Skeletal muscle satellite cell (primary cell): ENCODE measurements around the gene KIF27.
"Not testable (repeated sequence)": the region's sequence is repeated elsewhere in the genome, so short reads cannot be mapped to it uniquely, and the experiment has no call there.

Experiments used
- H3K27me3 ChIP-seq: 2 replicates; pipeline ENCODE4 v1.7.0; 2013; ENCODE audit warnings: low read length; ENCODE audit not compliant: control insufficient read depth, insufficient read depth
- H3K36me3 ChIP-seq: 2 replicates; pipeline ENCODE4 v1.7.0; 2013; ENCODE audit warnings: mild to moderate bottlenecking, control low read depth, low read length; ENCODE audit not compliant: insufficient read depth
- H3K4me1 ChIP-seq: 2 replicates; pipeline ENCODE4 v1.7.0; 2013; ENCODE audit warnings: low read length; ENCODE audit not compliant: control insufficient read depth, insufficient read depth
- H3K4me2 ChIP-seq: 2 replicates; pipeline ENCODE4 v1.7.0; 2013; ENCODE audit warnings: mild to moderate bottlenecking, low read length
- H3K4me3 ChIP-seq: 2 replicates; pipeline ENCODE4 v1.7.0; 2013; ENCODE audit warnings: low read length
- H3K9ac ChIP-seq: 2 replicates; pipeline ENCODE4 v1.7.0; 2013; ENCODE audit warnings: mild to moderate bottlenecking, low read depth, low read length, moderate library complexity
- H3K9me3 ChIP-seq: replicated peaks from 2 replicates; pipeline ENCODE4 v1.7.0; 2013; ENCODE audit warnings: mild to moderate bottlenecking, control low read depth, low read length

Gene KIF27

DNA sequence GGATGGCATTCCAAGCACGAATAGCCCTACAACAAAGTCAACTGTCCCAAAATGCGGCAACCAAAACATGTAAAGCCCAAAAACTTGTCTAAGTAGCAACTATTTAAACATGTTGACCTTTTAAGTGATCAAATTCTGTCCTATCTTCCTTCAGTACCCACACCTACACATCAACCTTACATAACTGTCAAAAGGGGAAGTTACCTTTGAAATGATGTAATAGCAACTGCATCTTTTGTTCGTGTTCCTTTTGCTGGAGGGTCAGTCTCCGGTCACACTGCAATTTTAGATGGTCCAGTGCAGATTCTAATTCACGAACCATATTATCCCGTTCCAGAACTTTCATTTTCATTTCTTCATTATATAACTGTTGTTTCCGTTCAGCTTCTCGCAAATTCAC, 71.3 kb downstream of the KIF27 start:
- H3K4me3 ChIP-seq, H3K27me3 ChIP-seq, H3K9ac ChIP-seq, H3K36me3 ChIP-seq, H3K9me3 ChIP-seq, H3K4me1 ChIP-seq, H3K4me2 ChIP-seq: not testable (repeated sequence)

DNA sequence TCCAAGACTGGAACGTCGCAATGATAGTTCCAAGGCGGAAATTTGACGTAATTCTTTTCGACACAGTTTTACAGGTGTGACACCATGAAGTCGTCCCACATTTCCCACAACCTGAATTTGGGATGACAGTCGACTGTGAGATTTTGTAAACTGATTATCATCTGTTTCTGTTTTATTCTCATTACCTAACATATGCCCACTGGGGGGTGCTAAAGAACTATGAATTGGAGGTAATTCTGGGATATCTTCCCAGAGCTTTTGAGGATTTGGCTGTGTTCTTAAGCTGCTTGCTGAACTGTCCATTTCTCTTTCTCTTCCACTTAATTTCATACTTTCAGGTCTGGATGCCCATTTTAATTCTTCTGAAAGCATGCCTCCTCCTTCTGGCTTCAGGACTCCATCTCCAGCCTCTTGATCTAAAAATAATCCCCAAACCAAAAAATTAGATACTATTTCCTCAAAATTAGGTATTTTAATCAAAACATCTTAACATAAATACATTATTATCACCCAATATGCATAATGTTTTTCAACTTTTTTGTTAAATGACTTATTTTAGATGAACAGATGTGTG, 84.1 kb downstream of the KIF27 start:
- not testable (repeated sequence) for H3K36me3 ChIP-seq, H3K4me2 ChIP-seq, H3K9ac ChIP-seq, H3K27me3 ChIP-seq, H3K4me1 ChIP-seq, H3K4me3 ChIP-seq, H3K9me3 ChIP-seq

DNA sequence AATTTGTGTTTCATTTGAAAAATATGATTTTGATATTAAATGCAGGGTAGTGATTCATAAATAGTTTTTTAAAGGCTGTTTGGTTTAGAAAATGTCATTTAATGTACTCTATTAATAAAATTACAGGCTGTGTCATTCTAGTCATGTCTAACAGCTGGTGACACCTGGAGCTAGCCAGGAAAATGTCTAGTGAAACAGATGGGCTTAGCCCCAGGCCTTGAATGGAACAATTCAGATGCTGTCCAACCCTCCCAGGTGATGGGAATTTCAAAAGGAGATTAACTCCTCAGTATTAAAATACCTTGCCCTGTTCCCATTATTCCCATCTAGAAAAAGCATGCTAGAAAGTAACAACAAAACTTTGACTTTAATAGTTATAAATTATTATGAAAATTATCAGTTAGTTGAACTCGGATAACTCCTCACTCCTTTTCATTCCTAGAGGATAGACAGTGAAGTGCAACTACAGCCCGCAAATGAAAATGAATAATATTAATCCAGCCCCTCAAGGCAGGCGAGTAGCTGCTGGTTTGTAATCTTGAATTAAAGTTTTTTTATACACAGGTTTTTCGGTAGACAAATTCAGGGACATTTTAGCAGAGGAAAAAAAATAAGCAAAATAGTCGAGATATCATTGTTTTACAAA, 90.7 kb downstream of the KIF27 start:
- H3K9me3 ChIP-seq, H3K36me3 ChIP-seq, H3K4me1 ChIP-seq, H3K9ac ChIP-seq, H3K27me3 ChIP-seq, H3K4me2 ChIP-seq, H3K4me3 ChIP-seq: not testable (repeated sequence)

DNA sequence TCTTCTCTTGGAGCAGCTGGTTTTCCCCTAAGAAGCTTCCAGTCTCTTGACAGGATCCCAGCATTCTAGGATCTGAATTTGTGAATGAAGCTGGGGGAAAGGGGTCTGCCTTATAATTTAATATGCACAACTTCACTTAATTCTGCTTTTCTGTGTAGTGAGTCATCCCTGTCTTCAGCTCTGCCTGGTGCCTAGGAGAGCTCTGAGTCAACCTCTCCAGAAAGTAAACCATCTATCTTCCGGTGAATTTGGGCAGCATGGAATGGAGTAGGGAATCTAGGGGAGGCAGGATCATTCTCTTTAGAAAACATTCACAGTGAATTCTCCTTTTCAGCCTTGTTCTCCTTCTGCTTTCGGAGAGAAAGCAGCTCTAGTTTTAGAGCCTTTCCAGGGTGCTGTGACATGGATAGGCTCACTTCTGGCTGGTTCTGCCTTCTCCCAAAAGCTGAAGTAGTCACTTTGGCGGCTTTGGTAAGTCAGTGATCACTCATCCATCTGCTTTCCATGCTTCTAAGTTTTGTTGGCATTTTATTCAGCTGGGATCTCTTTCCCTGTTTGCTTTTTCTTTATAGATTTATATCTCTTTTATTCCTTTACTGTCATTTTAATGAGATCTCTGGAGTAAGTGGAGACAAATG, 96.1 kb downstream of the KIF27 start:
- not testable (repeated sequence) for H3K4me2 ChIP-seq, H3K9ac ChIP-seq, H3K9me3 ChIP-seq, H3K27me3 ChIP-seq, H3K4me1 ChIP-seq, H3K36me3 ChIP-seq, H3K4me3 ChIP-seq

DNA sequence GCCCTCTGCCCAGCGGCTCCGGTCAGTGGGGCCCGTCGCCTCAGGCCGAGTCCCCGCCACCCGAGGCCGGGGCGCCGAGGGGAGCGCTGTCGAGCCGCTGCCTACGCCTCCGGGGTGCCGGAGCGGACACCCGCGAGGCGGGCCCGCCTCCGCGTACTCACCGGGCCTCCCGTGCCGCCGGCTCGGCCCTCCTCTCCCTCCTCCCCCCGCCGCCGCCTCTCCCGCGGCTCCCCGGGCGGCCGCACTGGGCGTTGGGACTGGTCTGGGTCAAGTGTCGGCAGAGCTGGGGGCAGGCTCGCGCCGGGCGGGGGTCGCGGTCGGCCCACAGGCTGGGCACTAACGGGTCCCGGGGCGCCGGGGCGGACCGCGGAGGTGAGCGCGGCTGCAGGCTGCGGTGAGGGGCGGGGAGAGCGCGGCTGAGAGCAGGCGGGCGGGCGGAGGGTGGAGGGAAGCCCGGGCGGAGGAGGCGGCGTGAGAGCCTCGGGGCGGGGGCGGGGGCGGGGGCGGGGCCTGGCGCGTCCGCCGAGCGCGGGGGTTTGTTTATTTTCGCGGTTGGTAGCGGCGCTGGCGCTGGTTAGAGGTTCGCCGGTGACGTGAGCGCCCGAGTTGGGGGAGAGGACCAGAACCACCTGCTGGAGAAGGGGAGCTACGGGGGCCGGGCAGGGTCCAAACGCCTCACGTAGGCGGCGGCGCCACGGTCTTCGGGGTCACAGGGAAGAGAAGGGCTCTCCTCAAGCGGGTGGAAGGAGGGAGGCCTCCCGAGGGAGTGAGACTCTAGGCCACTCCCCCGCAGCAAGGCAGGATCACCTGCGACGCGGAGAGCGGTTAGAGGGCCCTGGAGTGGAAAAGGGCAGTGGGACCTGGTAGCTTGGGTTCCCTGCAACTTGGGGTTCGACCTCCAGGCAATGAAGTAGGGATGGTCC, 103.6 kb downstream of the KIF27 start, which contains the start of gene GKAP1:
Gene GKAP1, minus strand, starts transcription at position 414 of the 923 bp plus-strand sequence. CDS start 11,252 bp downstream, outside the sequence.
- H3K9me3 ChIP-seq, H3K4me1 ChIP-seq: not testable (repeated sequence)

DNA sequence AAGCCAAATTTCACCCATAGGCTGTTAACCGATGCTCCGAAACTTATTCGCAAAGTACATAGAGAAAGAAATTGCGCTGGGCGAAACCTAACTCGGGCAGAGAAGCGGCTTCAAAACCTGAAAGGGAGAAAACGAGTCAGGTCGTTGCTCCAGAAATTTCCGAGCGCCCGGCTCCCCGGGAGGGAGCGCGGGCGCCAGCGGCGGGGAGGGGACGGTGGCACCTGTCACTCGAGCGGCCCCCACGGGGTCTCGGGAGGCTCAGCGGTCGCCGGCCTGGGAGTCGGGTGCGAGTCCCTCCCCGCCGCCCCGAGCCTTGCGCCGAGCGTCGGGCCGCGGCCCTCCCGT, 104.2 kb downstream of the KIF27 start:
- Histone ChIP-seq H3K4me3 (peak overlapping the region; percentile 76), H3K9ac (peak overlapping the region; percentile 64), H3K4me2 (peak overlapping the region; percentile 86)
- H3K36me3 ChIP-seq, H3K9me3 ChIP-seq, H3K27me3 ChIP-seq, H3K4me1 ChIP-seq: not testable (repeated sequence)

More for the DNA sequence above, 103.6 kb downstream of the KIF27 start, which contains the start of gene GKAP1:
- Histone ChIP-seq H3K4me2 (peak within 1 kb of the TSS; percentile 86), H3K9ac (peak within 1 kb of the TSS; percentile 64), H3K4me3 (peak within 1 kb of the TSS; percentile 76)
- not testable (repeated sequence) for H3K27me3 ChIP-seq, H3K36me3 ChIP-seq

DNA sequence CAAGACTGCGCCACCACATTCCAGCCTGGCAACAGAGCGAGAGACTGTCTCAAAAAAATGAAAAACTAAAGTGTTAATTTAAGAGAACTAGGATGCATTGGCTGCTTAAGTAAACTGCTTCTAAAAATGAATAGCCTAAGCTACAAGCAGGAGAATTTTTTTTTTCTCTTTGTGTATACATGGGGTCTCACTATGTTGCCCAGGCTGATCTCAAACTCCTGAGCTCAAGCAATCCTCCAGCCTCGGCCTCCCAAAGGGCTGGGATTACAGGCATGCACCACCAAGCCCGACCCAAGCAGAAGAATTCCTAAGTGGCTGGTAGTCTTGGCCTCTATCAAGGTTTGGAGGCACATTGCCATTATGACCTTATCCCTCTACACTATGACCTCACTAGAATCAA, 106.1 kb downstream of the KIF27 start:
- not testable (repeated sequence) for H3K4me3 ChIP-seq, H3K27me3 ChIP-seq, H3K9me3 ChIP-seq, H3K4me2 ChIP-seq, H3K4me1 ChIP-seq, H3K9ac ChIP-seq, H3K36me3 ChIP-seq

DNA sequence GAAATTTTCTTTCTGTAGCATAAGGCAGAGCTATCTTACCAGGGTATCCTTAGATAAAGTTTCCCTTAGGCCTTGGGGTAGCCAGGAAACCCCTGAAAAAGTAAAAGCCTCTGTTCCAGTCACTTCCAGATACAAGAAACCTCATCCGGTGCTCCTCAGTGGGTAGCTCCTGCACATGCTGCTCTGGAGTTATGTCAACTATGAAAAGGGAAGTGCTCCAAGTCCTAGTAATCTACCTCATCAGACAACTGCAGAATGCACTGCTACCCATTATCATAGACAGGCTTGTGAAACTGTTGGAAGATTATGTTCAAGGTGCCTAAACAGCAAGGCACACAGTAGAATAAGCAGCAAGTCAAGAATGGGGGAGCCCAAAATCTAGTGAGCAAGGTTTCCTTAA, 112.0 kb downstream of the KIF27 start:
- not testable (repeated sequence) for H3K36me3 ChIP-seq, H3K4me3 ChIP-seq, H3K9me3 ChIP-seq, H3K4me1 ChIP-seq, H3K27me3 ChIP-seq, H3K4me2 ChIP-seq, H3K9ac ChIP-seq

DNA sequence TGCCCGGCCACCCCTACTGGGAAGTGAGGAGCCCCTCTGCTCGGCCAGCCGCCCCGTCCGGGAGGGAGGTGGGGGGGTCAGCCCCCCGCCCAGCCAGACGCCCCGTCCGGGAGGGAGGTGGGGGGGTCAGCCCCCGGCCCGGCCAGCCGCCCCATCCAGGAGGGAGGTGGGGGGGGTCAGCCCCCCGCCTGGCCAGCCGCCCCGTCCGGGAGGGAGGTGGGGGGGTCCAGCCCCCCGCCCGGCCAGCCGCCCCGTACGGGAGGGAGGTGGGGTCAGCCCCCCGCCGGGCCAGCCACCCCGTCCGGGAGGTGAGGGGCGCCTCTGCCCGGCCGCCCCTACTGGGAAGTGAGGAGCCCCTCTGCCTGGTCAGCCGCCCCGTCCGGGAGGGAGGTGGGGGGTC, 116.8 kb downstream of the KIF27 start:
- H3K4me1 ChIP-seq, H3K9ac ChIP-seq, H3K9me3 ChIP-seq, H3K27me3 ChIP-seq, H3K36me3 ChIP-seq, H3K4me3 ChIP-seq, H3K4me2 ChIP-seq: not testable (repeated sequence)

DNA sequence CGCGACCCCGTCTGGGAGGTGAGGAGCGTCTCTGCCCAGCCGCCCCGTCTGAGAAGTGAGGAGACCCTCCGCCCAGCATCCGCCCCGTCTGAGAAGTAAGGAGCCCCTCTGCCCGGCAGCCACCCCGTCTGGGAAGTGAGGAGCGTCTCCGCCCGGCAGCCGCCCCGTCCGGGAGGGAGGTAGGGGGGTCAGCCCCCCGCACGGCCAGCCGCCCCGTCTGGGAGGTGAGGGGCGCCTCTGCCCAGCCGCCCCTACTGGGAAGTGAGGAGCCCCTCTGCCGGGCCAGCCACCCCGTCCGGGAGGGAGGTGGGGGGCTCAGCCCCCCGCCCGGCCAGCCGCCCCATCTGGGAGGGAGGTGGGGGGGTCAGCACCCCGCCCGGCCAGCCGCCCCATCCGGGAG, 117.3 kb downstream of the KIF27 start:
- H3K4me3 ChIP-seq, H3K4me1 ChIP-seq, H3K36me3 ChIP-seq, H3K9ac ChIP-seq, H3K4me2 ChIP-seq, H3K9me3 ChIP-seq, H3K27me3 ChIP-seq: not testable (repeated sequence)

DNA sequence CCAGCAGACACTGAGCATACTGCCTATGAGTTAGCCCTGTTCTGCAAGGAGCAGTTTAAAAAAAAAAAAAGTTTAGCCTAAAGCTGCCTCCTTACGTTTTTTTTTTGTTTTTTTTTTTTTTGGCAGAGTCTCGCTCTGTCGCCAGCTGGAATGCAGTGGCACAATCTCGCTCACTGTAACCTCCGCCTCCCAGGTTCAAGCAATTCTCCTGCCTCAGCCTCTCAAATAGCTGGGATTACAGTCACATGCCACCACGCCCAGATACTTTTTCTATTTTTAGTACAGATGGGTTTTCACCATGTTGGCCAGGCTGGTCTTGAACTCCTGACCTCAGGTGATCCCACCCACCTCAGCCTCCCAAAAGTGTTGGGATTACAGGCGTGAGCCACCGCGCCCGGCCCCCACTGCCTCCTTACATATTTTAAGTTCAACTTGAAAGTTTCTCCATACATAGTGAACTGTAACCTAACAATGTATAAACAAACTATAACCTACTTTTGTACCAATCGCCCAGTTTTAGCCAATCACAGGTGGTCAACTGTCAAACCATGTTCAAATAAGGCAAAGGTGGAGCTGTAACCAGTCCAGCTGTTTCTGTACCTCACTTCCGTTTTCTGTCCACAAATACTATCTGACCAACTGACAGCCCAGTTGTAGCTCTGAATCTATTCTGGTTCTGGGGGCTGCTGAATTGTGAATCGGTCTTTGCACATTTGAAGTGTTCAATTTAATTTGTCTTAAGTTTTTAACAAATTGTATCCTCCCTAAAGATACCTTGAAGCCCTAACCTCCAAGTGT, 120.8 kb downstream of the KIF27 start:
- H3K9ac ChIP-seq: no peak overlapping the region
- no peak overlapping the region for H3K4me2 ChIP-seq
- H3K36me3 ChIP-seq: no peaks in the 10 kb centered on the region
- no peak overlapping the region for H3K4me3 ChIP-seq
- no peaks in the 10 kb centered on the region for H3K27me3 ChIP-seq
- H3K9me3 ChIP-seq: no peaks in the 10 kb centered on the region
- H3K4me1 ChIP-seq: no peaks in the 10 kb centered on the region
